Activated T-helper 17 cell treated with anti-CD3 and anti-CD28 coated beads, Interleukin-2, amount 50 U/mL, for 72 hours (primary cell): ENCODE data around the gene EZR. TPM values are rescaled to one million over a fixed set of nuclear protein-coding genes. Genes with fewer than 3 reads are reported as not detected.
"Not testable (repeated sequence)": the region's sequence is repeated elsewhere in the genome, so short reads cannot be mapped to it uniquely, and the experiment has no call there.

Source experiments
- ATAC-seq: fragments of 150-1000 bp; cut with Tn5 transposase; replicated peaks from 2 replicates; pipeline ENCODE4 v1.10.0; 2021; ENCODE audit warnings: mild to moderate bottlenecking, moderate library complexity
- H3K27ac Mint-ChIP-seq: one replicate; pipeline ENCODE4 v1.8.0; 2022; ENCODE audit warnings: mixed read lengths
- H3K27me3 Mint-ChIP-seq: one replicate; pipeline ENCODE4 v1.8.0; 2022; ENCODE audit warnings: mixed read lengths
- H3K36me3 Mint-ChIP-seq: one replicate; pipeline ENCODE4 v1.8.0; 2022; ENCODE audit warnings: low read depth, mild to moderate bottlenecking, mixed read lengths
- H3K4me1 Mint-ChIP-seq: one replicate; pipeline ENCODE4 v1.8.0; 2022; ENCODE audit warnings: mixed read lengths
- H3K4me3 Mint-ChIP-seq: one replicate; pipeline ENCODE4 v1.8.0; 2022; ENCODE audit warnings: mild to moderate bottlenecking, mixed read lengths
- H3K9me3 Mint-ChIP-seq: one replicate; pipeline ENCODE4 v1.8.0; 2022; ENCODE audit warnings: mixed read lengths
- total RNA-seq, 2 donors: library from RNA; stranded (reverse); gene quantifications; one replicate each; pipeline ENCODE4 v1.2.3, GENCODE V29; 2022

EZR gene
- total RNA-seq, 2 donors from 2014 or later: 159 to 212 TPM

DNA sequence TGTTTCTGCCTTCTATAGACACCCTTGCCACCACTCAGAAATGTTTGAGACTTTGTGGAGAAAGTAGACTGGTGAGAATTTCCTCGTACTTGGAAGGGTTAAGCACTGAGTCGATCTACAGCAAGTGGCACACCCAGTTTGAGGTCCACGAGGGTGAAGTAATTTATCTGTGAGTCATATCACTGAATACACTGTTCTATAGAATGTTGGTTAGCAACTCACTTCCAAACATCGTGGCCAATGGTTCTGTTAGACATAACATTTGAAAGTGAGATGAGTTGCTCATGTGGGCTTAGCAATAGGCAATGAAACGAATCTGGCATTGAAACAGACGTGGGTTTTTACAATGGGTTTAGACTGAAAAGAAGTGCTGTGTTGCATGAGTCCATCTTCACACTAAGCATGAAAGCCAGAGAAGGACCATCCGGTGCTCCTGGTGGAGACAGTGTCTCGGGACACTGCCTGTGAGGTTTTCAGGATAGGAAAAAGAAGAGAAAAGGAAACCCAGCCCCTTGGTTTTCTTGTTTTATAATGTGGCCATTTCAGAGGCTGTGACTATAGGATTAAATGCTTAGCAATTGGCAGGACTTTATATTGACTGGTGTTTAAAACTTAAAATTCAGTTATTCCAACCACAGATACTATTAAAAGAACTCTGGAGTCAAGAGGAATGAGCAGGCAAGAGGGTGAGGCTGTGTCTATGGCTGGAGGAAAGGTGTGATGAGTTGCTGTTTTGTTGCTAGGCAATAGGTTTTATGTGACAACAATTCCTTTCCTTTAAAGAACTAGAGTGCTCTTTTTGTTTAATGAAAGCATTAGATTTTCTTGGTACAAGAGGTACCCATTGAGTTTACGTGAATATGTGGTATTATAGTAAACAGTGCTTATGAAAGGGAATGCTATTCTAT lies 31.0 kb upstream of the EZR start:
- Mint-ChIP-seq H3K36me3 (no peaks in the 10 kb centered on the region), H3K9me3 (no peaks in the 10 kb centered on the region), H3K27ac (peak overlapping the region; percentile 94), H3K4me3 (peak overlapping the region; percentile 56), H3K27me3 (no peaks in the 10 kb centered on the region), H3K4me1 (peaks cover 14% of the 10 kb centered on the region)
- peak; percentile 81 for ATAC-seq

DNA sequence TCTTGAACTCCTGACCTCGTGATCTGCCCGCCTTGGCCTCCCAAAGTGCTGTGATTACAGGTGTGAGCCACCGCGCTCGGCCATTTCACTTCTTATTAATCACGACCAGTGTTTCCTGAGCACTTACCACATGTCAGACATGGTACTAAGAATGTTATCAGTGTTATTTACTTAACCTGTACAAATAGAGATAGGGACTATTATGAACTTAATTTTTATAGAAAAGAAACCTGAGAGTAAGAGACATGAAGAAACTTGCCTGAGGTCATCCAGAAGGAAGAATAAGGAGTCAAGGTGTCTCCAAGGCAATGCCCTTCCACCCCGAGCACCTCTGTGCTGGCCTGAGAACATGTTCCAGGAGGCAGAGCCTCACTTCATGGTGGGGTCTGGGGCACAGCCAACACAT lies 29.3 kb upstream of the EZR start:
- Mint-ChIP-seq H3K27me3 (no peaks in the 10 kb centered on the region), H3K4me1 (peaks cover 14% of the 10 kb centered on the region), H3K27ac (no peak overlapping the region), H3K4me3 (no peak overlapping the region), H3K9me3 (no peaks in the 10 kb centered on the region), H3K36me3 (no peaks in the 10 kb centered on the region)
- no peak for ATAC-seq

DNA sequence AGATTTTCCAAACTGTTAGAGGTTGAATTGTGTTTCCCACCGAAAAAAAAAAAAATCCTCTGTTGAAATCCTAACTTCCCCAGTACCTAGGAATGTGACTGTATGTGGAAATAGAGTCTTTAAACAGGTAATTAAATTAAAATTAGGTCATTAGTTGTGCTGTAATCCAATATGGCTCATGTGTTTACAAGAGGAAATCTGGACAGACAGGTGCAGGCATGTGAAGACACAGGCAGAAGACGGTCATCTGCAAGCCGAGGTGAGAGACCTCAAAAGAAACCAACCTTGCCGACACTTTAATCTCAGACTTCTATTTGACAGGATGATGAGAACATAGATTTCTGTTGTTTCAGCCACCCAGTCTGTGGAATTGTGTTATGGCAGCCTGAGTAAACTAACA lies 28.6 kb upstream of the EZR start:
- Mint-ChIP-seq H3K27me3 (no peaks in the 10 kb centered on the region), H3K9me3 (peaks cover 2% of the 10 kb centered on the region), H3K36me3 (no peaks in the 10 kb centered on the region), H3K27ac (no peak overlapping the region), H3K4me3 (no peak overlapping the region), H3K4me1 (peaks cover 14% of the 10 kb centered on the region)
- ATAC-seq: no peak

DNA sequence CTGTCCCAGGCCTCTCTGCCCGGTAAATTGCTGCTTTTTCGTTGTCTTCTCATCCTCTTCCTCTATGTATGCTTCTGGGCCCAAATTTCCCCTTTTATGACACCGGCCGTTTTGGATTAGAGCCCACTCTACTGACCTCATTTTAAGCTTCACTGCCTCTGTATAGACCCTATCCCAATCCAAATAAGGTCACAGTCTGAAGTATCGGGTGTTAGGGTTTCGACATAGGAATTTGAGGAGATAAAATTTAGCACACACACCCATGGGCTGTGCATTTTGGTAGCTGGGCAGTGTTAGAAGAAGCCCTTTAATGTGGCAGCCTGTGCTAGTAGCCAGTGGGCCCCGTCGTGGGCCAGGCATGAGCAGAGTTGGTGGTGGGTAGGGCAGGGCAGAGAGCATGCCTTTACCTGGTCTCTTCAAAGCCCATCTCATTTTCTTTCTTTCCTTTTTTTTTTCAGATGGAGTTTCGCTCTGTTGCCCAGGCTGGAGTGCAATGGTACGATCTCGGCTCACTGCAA lies 27.9 kb upstream of the EZR start:
- Mint-ChIP-seq H3K4me1 (peaks cover 14% of the 10 kb centered on the region), H3K27ac (no peak overlapping the region), H3K9me3 (peaks cover 4% of the 10 kb centered on the region), H3K36me3 (no peaks in the 10 kb centered on the region), H3K4me3 (no peak overlapping the region), H3K27me3 (no peaks in the 10 kb centered on the region)
- ATAC-seq: no peak

DNA sequence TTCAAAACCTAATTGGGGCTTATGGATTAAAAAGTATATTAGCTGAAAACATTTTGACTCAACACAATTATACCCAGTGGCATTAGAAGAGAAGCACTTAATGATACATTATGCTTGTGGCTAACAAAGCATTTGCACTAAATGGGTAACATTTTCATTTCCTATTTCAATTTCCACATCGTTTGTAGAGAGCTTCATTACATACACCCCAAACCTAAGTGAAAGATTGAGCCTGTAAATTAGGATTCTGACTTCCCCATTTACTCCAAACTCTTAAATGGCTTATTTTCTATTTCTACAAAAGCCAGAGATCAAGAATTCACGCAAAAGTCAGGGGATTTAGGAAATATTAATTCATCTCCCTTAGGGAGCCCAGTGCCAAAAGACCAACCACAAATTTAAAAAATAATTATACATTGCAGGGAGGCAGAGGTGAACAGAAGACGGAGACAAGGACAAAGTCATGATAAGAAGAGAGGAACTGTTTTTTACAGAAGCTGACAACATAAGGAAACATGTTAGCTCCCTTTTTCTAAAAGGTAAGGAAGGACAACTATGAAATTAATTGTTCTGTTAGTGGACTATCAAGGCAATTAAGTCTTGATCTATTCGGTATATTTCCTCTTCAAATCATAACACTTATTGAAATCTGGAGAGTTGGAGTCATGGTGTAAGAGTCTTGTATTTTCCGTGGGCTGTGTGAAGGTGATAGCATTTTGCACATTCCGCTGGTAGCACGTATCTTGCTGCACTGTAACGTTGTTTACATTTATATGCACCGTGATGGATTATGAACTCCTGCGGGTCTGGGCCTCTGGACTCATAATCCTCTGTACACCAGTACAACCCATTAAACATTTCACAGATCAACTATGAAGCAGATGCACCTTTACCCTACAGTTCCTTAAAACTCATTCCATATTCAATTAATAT lies 24.8 kb upstream of the EZR start:
- peaks cover 4% of the 10 kb centered on the region for H3K9me3 Mint-ChIP-seq
- no peaks in the 10 kb centered on the region for H3K27me3 Mint-ChIP-seq
- H3K4me3 Mint-ChIP-seq: no peak overlapping the region
- no peaks in the 10 kb centered on the region for H3K4me1 Mint-ChIP-seq
- no peak for ATAC-seq
- no peaks in the 10 kb centered on the region for H3K36me3 Mint-ChIP-seq
- no peak overlapping the region for H3K27ac Mint-ChIP-seq

DNA sequence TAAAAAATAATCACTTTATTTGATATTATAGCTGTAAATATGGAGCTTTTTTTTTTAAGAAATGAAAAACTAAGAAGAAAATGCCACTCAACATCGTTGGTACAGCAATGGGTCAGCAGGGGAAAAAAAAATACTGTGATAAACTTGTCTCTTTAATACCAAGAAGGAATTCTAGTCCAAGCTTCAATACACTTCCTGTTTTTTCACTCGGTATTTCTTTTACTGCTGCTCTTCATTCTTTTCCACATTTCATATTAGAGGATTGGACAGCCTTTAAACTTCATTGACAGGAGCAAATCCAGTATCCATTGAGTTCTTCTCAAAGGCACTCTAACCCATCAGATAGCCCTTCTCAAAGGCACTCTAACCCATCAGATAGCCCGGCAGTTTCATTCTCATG lies 22.2 kb upstream of the EZR start:
- Mint-ChIP-seq H3K27me3 (no peaks in the 10 kb centered on the region), H3K27ac (no peak overlapping the region), H3K4me1 (no peaks in the 10 kb centered on the region), H3K9me3 (peaks cover 4% of the 10 kb centered on the region), H3K36me3 (no peaks in the 10 kb centered on the region), H3K4me3 (no peak overlapping the region)
- ATAC-seq: no peak

DNA sequence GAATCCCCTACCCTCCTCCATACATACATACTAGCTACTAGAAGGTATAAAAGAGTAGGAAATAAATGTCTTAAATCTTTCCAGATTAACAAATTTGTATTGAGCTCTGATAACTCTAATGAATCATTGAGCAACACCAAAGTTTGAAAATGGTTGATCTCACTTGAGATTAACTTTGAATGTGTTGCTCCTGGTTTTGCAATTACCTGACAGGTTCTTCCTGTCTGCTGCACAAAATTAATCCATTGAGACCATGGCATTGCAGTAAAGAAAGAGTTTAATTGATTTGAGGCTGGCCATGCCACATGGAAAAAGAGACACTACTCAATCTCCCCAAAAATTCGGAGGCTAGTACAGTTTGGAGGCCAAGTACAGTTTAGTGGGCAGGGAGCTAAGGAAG lies 21.3 kb upstream of the EZR start:
- Mint-ChIP-seq H3K9me3 (peaks cover 4% of the 10 kb centered on the region), H3K27me3 (no peaks in the 10 kb centered on the region), H3K4me1 (no peaks in the 10 kb centered on the region), H3K27ac (no peak overlapping the region), H3K36me3 (no peaks in the 10 kb centered on the region), H3K4me3 (no peak overlapping the region)
- no peak for ATAC-seq

DNA sequence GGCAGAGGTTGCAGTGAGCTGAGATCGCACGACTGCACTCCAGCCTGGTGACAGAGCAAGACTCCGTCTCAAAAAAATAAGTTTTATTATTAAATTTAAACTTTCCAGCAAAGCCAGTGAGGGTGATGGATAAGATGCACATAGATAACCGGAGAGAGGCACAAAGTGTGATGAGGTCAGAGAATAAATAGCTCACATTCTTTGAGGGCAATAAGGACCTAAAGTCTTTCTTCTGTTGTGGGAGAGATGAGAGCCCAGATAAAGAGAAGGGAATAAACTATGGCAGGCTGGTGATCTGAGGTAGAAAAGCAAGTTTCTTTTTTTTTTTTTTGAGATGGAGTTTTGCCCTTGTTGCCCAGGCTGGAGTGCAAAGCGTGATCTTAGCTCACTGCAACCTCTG lies 20.6 kb upstream of the EZR start:
- H3K27me3 Mint-ChIP-seq: no peaks in the 10 kb centered on the region
- H3K9me3 Mint-ChIP-seq: peaks cover 4% of the 10 kb centered on the region
- no peak overlapping the region for H3K27ac Mint-ChIP-seq
- H3K4me1 Mint-ChIP-seq: no peaks in the 10 kb centered on the region
- ATAC-seq: no peak
- H3K36me3 Mint-ChIP-seq: no peaks in the 10 kb centered on the region
- no peak overlapping the region for H3K4me3 Mint-ChIP-seq

DNA sequence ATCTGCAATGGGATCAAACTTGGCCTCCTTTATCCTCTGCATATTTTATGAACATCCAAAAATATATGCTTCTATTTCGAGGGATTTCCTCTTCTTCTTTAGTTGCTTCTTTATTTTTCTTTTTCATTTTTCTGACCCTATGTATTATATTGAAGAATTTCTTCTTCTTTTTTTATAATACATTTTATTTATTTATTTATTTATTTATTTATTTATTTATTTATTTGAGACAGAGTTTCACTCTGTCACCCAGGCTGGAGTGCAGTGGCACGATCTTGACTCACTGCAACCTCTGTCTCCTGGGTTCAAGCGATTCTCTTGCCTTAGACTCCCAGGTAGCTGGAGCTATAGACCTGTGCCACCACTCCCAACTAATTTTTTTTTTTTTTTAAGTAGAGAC lies 19.6 kb upstream of the EZR start:
- H3K4me1 Mint-ChIP-seq, H3K9me3 Mint-ChIP-seq, H3K4me3 Mint-ChIP-seq, H3K27me3 Mint-ChIP-seq, H3K27ac Mint-ChIP-seq, ATAC-seq, H3K36me3 Mint-ChIP-seq: not testable (repeated sequence)

DNA sequence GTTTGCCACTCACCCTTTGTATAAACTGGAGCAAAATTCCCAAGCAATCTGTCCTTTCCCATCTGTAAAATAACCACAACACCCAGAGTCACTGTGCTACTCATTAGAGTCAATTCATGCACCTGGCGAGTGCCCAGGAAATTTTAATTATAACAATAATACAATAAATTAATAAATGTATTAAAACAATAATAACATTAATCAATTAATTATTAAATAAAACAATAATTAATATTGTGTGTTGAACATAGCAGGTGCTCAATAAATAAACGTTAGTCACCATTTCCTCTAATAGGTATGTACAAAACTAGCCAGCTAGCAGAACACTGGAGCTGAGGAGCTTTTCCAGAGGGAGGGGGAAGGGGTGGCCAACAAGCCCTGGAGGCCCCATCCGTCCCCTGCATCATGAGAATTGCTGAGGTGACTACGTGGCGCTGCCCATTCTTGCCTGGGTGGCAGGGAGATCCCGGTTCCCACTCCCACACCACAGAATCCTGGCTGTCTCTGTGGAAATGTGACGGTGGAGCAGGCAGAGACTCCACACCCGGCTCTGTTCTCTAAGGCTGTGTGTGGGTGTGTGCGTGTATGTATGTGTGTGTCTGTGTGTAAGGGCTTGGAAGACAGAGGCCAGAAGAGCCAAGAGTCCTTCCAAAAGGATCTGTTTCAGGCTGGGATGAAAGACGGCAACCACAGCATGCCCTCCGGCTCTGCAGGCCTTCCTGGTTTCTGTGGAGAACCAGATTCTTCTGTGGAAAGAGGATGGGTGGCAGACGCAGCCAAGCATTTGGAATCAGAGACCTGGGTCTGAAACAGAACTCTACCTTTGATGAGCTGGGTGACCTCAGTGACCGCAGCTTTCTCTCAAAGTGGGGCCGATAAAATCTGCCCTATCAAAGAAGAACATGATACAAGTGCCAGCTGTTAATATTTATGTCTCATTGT lies 18.8 kb upstream of the EZR start:
- Mint-ChIP-seq H3K27me3 (no peaks in the 10 kb centered on the region), H3K36me3 (no peaks in the 10 kb centered on the region), H3K9me3 (peaks cover 3% of the 10 kb centered on the region), H3K4me3 (no peak overlapping the region), H3K27ac (no peak overlapping the region), H3K4me1 (no peaks in the 10 kb centered on the region)
- ATAC-seq: no peak

DNA sequence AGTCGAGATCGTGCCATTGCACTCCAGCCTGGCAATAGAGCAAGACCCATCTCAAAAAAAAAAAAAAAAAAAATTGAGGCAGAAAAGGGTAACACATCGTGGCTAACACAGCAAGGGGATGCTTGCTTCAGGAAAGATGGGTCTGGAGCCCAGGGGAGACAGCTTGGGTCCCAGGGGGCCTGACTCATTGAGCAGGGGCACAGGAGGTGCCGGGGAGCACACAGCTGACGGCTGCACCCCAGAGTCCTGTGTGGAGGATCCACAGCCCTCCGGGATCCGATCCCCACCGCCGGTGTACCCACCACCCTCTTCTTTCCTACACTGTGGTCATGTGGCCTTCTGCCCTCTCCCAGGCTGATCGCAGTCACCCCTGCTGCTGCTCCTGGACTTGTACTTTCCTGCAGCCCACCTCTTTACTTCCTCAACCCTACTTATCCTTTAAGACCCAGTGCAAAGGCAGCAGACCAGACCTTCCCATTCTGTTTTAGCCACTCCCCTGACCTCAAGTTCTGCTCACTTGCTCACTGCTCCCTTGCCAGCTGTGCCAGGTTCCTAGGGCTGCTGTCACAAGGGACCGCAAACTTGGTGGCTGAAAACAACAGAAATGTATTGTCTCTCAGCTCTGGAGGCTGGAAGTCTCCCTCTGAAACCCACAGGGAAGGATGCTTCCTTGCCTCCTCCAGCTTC lies 17.6 kb upstream of the EZR start:
- no peaks in the 10 kb centered on the region for H3K36me3 Mint-ChIP-seq
- no peak overlapping the region for H3K4me3 Mint-ChIP-seq
- H3K27ac Mint-ChIP-seq: no peak overlapping the region
- H3K9me3 Mint-ChIP-seq: no peaks in the 10 kb centered on the region
- H3K4me1 Mint-ChIP-seq: no peaks in the 10 kb centered on the region
- H3K27me3 Mint-ChIP-seq: no peaks in the 10 kb centered on the region
- ATAC-seq: no peak

DNA sequence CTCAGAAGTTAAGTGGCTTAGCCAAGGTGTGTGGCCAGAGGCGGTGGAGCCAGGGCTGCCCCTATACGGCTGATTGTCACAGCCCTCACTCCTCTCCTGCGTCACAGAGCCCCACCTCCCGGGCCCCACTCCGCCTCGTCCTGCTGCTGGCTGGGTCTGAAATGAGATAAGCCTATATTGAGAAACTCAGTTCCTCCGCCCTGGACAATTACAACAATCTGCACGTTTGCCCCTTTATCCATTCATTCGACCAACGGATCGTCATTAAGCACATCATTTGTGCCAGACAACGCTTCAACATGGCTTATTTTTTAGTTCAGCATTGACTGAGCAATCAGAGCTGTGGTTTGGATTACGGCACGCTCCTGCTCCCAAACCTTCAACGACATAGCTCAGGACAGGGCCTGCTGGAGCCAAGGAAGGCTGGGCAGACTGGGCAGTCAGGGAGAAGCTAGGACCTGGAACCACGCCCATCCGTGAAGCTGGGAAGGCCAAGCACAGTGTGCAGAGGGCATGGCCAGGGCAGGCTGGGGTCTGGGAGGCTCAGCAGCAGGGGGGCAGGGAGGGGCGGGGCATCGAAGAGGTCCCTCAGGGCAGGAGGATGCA lies 16.6 kb upstream of the EZR start:
- no peak for ATAC-seq
- H3K4me3 Mint-ChIP-seq: no peak overlapping the region
- H3K27ac Mint-ChIP-seq: no peak overlapping the region
- H3K4me1 Mint-ChIP-seq: no peaks in the 10 kb centered on the region
- no peaks in the 10 kb centered on the region for H3K9me3 Mint-ChIP-seq
- no peaks in the 10 kb centered on the region for H3K27me3 Mint-ChIP-seq
- H3K36me3 Mint-ChIP-seq: no peaks in the 10 kb centered on the region

DNA sequence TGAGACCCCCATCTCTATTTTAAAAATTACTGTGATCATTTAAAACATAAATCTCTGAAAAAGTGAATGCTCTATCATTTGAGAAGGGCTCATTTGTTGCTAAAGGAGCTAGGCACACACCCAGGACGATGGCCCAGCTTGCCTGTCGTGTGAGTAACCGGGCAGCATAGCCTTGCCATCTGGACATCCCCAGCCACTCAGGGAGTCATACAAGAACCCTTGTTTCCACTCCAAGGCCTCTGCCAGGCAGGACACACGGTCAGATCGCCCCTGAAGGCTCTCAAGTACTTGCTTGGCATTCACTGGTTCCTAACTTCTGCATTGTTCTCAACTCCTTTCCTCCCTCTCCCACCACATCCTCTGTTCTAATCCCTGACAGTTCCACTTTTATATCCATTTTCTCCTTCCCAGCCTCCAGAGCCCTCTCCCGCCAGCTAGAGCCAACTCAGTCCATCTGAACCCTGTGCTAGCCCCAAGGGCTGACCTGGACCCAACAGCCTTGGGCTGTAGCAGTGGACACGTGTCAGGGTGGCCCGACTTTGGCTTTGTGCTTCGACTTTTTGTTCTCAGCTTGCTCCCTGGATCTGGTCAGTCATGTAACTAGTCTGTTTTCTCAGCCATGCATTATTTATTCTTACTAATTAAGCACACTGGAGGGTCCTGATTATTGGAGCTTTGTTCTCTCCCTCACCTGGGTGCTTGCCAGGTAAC lies 15.7 kb upstream of the EZR start:
- Mint-ChIP-seq H3K4me1 (no peaks in the 10 kb centered on the region), H3K36me3 (no peaks in the 10 kb centered on the region), H3K4me3 (no peak overlapping the region), H3K27me3 (no peaks in the 10 kb centered on the region), H3K27ac (no peak overlapping the region), H3K9me3 (no peaks in the 10 kb centered on the region)
- ATAC-seq: no peak
